HCEC 1CT (cell line): ENCODE results near the gene NPIPA5.
A peak's percentile ranks its signal among the peaks of the same experiment; 100 is the strongest.
"Not testable (repeated sequence)": the region's sequence is repeated elsewhere in the genome, so short reads cannot be mapped to it uniquely, and the experiment has no call there.

Experiments used
- DNase-seq: peaks from one replicate; pipeline ENCODE4 v3.0.0-alpha.2; 2017

NPIPA5 gene

DNA sequence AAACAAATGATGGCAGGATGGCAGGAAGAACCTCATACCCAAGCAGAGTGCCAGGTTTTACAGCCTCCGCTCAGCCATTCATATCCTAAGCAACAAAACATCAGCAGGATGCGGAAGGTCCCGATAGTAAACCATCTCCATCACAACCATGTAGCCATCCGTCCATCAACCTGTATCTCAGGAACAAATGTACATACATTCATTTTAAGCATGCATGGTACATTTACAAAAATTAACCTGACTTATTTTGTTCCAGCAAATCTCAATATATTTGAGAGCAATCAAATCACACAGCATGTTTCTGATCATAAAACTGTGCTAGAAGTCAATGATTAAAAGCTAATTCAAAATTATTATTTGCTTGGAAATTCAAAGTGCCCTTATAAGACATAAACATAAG lies at the start of gene NPIPA5:
NPIPA5 (minus strand) TSS at position 101 of the 400 bp plus-strand sequence; CDS start at position 101, 0 bp downstream.
- not testable (repeated sequence) for DNase-seq

DNA sequence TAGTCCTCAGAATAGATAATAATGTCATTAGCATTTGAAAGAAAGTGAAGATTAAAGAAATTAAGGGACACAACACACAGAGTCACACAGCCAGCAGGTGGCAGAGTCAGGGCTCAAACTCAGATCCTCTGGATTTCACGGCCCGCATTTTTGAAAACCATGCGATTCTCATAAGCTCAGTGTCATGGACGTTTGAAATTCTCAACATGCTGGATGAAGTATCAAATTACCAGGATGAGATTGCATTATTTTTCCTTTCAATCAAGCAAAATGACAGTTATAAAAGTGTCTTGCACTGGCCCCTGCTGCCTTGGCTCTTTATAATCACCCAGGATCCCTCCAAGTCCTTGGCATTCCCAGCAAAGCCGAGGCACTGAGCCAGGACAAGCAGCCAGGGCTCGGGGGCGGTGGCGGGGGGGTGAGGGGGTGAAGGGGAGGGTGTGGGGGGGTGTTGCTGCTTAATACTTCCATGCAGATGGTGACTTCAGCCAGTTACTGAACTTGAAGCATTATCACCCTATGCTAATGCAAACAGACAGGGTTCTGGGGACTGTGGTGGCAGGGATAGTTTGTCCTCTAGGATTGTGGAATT lies 49.6 kb upstream of the NPIPA5 start:
- peak; percentile 75 for DNase-seq

DNA sequence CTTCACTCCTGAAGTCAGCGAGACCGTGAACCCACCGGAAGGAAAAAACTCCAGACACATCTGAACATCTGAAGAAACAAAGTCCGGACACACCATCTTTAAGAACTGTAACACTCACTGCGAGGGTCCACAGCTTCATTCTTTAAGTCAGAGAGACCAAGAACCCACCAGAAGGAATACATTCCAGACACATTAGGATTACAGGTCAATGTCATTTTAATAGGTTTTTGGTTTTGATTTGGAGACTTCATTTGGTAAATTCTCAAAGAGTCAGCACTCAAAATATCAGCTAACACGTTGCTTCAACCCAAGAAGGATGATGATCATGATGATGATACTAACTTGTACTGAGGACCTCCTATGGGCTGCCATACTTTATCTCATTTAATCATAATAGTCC lies 48.7 kb upstream of the NPIPA5 start:
- DNase-seq, result no peak

- no peak for DNase-seq
These were observed 47.8 kb upstream of the NPIPA5 start for GRCh38 chr16:15425861-15426260.

DNA sequence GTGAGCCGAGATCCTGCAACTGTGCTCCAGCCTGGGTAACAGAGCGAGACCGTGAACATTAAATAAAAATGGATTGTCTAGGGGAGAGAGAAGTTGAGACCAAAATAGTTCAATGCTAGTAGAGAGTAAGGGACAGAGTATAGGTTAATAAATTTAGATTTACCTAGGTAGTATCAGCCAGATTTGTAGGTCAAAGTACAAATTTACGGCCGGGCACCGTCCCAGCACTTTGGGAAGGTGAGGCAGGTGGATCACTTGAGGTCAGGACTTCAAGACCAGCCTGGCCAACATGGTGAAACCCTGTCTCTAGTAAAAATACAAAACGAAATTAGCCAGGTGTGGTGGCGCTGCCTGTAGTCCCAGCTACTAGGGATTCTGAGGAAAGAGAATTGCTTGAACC lies 44.1 kb upstream of the NPIPA5 start:
- DNase-seq, result no peak

DNA sequence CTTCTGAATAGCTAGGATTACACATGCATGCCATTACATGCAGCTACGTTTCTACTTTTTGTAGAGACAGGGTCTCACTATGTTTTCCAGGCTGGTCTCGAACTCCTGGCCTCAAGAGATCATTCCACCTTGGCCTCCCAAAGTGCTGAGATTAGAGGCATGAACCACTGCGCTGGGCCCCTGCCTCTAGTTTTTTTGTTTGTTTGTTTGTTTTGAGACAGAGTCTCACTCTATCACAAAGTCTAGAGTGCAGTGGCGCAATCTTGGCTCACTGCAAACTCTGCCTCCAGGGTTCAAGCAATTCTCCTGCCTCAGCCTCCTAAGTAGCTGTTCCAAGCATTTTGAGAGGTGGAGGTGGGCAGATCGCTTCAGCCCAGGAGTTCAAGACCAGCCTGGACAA lies 43.6 kb upstream of the NPIPA5 start:
- not testable (repeated sequence) for DNase-seq

DNA sequence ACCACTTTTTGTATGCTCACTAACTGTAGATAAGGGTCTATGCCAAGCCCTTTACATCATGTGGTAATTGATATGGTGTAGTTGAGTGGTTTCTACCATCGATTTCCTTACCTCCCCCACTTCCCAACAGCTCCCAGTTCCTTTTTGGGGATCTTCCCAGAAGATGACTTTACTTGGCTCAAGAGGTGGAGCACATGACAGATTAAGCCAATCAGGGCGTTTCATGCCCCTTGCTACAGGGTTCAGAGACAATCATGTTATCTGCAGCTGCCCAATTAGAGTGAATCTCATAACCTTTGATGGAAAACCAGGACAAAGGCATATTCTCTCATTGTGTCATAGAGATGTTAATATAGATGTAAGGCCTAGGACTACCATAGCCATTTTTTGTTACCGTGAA lies 40.1 kb upstream of the NPIPA5 start:
- DNase-seq, result no peak

- DNase-seq, result no peak
These were observed 39.1 kb upstream of the NPIPA5 start for GRCh38 chr16:15417197-15417596.

DNA sequence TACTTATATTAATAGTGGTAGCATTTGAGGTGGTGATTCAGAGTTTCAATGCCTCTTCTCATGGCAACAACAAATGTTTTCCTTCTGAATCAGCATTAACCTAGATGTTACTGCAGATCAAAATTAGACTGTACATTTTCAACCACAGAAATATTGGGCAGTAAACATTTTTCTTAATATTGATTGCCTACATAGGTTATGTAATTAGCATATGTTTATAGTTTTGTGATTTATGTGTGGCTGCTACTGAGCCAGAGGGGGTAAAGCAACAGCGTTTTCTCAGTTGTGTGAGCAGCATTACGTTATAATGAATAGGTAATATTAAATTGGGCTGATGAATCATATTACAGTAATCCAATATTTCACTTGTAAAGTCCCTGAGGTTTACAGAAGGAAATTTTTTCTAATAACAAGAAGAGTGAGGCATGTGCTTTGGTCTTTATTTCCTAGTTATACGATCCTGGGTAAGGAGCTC lies 37.5 kb upstream of the NPIPA5 start:
- DNase-seq, result peak; percentile 37

- not testable (repeated sequence) for DNase-seq
These were observed 31.4 kb upstream of the NPIPA5 start for GRCh38 chr16:15409476-15409875.

- not testable (repeated sequence) for DNase-seq
These were observed 29.7 kb upstream of the NPIPA5 start for GRCh38 chr16:15407756-15408155.

DNA sequence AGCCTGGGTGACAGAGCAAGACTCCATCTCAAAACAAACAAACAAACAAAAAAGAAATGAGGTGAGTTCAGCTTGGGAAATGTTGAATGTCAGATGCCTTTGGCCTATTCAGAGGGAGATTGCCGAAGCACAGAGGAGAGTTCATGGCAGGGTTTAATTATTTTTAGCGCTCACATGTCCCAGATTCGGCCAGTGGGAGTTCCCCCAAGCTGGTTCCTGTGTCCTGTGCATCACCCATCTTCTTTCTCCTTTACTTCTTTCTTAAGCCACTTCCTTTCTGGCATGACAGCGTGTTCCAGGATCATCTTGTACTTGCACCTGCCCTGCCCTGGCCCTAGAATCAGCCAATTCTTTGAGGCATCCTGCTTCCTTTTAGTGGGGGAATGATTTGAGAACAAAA lies 26.7 kb upstream of the NPIPA5 start:
- no peak for DNase-seq

DNA sequence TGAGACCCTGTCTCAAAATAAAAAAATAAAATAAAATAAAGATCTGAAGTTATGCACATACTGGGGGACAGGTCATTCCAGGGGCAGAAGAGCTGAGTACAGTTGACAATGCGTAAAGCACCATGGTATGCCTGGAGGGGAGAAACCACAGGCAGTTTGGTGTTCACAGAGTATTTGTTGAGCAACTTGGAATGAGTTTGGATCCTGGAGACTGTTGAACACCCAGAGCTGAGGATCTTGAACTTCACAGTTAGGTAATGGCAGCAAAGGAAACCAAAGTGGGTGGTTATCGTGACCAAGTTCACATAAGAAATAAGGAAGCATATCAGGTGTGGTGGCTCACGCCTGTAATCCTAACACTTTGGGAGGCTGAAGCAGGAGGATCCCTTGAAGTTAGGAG lies 26.0 kb upstream of the NPIPA5 start:
- not testable (repeated sequence) for DNase-seq

GRCh38 chr16:15403392-15403995 lies 25.4 kb upstream of the NPIPA5 start:
- DNase-seq, result peak; percentile 20

GRCh38 chr16:15401972-15402371 lies 23.9 kb upstream of the NPIPA5 start:
- no peak for DNase-seq

GRCh38 chr16:15400314-15400713 lies 22.2 kb upstream of the NPIPA5 start:
- not testable (repeated sequence) for DNase-seq

- no peak for DNase-seq
These were observed 21.2 kb upstream of the NPIPA5 start for GRCh38 chr16:15399317-15399716.

DNA sequence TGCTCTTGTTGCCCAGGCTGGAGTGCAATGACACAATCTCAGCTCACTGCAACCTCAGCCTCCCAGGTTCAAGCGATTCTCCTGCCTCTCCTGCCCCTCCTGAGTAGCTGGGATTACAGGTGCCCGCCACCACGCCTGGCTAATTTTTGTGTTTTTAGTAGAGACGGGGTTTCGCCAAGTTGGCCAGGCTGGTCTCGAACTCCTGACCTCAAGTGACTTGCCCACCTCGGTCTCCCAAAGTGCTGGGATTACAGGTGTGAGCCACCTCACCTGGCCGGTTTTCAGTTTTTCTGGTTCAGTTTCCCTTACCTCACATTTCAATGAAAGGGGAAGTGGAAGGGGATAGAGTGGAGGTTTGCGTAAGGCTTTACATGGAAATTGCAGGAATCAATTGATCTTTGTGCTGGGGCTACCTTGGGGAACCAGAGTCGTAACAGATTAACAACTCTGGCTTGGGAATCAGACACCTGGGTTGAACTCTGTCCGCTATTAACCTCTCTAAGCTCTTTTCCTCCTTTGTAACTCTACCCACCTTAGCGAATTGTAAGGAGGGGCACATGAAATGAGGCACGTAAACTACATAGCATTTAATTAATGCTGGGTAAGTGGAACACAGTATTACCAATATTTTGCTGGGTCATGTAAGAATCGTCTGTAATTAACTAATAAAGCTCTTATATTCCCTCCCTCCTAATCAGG lies 20.7 kb upstream of the NPIPA5 start:
- DNase-seq, result no peak

DNA sequence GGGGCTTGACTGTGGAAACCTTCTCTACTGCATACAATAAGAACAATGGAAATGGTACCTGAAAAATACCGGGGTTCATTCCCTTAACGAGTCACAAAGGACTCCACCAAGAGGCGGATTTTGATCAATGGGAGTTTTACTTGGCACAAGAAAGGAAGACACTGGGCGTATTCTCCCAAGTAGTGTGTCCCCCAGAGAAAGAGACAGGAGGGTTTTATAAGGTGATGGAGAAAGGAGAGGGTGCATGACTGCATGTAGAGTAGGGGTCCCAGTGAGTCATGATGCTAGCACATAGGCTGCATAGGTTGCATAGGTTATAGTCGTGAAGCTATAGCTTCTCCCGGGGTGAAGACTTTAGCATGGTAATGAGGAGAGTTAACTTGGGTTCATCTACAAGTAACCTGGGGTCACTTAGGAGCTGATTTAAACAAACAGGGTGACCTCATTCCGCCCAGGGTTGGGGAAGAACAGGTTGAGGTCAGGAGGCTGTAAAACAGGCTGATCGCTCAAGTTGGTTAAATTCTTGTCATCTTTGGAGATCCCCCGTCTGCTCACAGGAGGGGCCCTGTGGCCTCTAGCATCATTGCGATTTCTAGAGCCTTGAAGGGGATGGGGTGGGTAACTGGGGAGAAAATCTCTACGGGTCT lies 19.0 kb upstream of the NPIPA5 start:
- DNase-seq, result no peak

DNA sequence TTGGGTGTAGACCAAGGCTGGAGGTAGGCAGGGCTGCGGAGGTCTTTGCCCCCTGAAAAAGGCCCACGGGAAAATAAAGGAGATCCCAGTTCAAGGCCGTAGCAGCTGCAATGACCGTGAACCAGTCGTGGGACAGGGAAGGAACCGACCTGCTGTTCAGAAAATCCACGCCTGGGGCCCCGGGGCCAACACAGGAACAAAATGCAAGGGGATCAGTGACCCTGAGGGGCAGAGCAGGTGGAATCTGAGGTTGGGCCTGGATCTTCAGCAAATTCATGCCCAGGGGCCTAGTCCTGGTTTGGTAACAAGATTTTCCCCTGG lies 18.4 kb upstream of the NPIPA5 start:
- DNase-seq, result not testable (repeated sequence)

DNA sequence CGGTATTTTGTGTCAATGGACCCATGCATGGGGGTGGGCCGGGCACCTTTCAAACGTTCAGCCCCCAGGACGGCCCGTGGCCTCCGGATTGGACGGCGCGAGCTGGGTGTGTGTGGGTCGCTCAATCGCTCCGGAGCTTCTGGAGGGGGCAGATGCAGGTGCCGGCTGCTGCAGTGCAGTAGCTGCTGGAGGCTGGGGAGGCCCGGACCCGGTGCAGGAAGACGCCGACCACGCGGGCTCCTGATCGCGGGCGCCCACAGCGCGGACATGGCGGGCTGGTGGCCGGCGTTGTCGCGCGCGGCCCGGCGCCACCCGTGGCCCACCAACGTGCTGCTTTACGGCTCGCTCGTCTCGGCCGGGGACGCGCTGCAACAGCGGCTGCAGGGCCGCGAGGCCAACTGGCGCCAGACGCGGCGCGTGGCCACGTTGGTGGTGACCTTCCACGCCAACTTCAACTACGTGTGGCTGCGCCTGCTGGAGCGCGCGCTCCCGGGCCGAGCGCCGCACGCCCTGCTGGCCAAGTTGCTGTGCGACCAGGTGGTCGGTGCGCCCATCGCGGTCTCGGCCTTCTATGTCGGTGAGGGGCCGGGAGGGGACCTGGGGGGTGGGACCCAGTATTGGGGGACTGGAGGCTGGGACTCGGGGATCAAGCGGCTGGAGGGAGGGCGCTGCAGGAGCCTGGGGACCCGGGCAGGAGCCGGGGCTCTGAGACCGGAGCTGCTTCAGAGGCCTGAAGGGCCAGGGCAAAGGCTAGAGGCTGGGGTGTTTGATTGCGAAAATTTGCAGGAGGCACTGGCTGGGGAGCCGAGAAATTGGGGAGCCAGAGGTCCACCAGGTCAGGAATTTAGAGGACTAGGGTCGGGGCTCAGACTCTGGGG lies 17.8 kb upstream of the NPIPA5 start, which contains the start of gene MPV17L:
MPV17L (plus strand) TSS at position 124 of the 878 bp plus-strand sequence; CDS start at position 268, 144 bp downstream.
- not testable (repeated sequence) for DNase-seq

GRCh38 chr16:15393025-15393424 lies 14.9 kb upstream of the NPIPA5 start:
- not testable (repeated sequence) for DNase-seq

DNA sequence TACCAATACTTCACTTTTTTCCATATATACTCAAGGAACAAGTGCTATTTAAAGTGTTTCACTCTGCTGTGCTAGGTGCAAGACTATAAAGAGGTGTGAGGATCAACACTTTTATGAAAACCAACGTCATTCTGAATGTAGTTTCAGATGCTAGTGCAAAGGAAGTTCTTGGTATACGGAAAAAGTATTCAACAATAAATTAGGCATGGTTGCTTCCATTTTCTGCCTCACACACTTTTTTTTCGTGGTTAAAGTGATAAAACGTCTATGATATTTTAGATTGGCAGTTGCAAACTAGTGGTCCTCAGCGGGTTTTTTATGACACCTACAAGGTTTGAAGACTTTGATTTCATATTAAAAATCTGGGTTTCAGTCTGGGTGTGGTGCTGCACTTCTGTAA lies 11.8 kb upstream of the NPIPA5 start:
- DNase-seq, result not testable (repeated sequence)
